Stimulated activated CD8-positive, alpha-beta memory T cell treated with anti-CD3 and anti-CD28 coated beads, Interleukin-2, amount 100 ng/mL, for 1 hour (primary cell): ENCODE data around the gene UBAC1.
"Not testable (repeated sequence)": the region's sequence is repeated elsewhere in the genome, so short reads cannot be mapped to it uniquely, and the experiment has no call there.

Experiments
- DNase-seq, 2 donors: peaks; one replicate each; pipeline ENCODE4 v3.0.0-alpha.2; 2020; ENCODE audit warnings: low read depth in 2 of 2

UBAC1 gene

DNA sequence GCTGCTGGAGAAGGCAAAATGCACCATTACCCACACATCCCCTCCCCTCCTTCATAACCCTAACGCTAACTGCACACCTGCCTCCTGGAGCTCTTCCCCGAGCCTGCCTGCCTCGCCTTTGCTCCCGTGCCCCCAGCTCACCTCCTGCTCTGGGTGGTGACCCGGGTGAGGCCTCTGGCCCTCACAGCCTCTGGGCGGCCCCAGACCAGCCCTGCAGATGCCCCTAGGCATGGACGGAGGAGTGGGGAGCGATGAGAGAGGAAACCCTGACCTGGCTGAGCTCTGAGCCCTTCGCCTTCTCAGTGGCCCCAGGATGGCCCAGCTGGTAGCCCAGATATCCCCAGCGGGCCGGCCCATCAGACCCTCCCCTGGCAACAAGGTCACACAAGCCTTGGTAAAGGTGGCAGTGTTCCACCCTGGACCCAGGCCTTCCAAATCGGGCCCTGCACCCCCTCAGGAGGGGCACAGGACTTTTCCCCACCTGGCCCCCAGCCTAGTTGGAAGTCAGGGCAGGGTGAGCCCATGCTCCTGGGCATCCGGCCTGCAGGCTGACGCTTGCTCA is 39.3 kb downstream of the UBAC1 start:
- DNase-seq: no peak

DNA sequence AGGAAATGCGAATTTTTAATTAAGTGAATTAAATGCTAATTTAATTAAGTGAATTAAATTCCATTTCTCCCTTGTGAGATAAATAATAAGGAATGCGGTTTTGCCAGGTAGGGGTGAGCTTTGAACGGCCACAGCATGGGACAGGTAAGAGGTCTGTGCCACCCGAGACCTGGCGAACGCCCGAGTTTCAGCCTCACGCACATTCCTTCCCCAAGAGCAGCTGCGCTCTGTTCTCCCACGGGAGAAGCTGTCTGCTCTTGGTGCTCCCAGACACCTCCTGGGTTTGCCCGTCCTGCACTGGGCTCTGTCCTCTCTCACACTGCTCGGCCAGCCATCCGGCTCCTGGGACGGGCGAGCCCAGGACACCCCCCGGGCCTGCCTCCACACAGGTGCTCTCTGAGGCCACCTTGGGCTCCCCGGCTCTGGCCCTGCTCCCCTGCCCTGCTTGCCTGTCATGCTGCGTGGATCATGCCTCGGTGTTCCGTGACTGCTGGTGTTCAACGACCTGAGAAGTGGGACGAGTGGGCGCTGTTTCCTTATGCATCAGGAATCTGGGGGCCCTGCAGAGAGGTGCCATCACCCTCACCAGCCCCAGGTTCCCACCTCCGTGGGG is 40.1 kb downstream of the UBAC1 start:
- no peak for DNase-seq

DNA sequence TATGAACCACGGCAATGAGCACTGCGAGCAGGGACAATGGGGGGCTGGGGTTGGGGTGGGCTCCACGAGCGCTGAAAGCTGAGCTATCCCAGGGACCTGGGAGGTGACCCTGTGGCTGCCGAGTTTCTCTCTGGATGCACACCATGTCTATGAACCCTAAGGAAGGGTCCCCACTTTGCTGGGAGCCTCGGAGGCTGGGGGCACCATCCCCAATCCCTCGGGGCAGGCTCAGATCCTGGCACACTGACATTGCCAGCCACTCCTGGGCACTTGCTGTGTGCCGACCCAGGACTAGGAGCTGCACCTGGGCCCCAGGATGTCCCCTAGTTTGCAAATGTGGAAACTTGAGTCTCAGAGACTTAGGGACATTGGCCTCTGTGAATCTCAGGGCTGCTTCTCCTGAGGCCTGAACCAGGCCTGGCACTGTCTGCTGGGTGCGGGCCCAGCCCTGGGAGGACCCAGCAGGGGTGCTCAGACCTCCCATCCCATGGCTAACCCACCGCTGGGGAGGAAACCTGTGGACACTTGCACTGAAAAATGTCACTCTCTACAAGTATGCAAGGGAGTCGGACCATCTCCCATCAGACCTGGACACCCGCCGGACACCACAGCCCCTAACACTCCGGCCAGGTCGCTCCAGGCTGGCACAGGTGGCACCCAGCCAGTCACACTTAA is 40.8 kb downstream of the UBAC1 start:
- no peak for DNase-seq

DNA sequence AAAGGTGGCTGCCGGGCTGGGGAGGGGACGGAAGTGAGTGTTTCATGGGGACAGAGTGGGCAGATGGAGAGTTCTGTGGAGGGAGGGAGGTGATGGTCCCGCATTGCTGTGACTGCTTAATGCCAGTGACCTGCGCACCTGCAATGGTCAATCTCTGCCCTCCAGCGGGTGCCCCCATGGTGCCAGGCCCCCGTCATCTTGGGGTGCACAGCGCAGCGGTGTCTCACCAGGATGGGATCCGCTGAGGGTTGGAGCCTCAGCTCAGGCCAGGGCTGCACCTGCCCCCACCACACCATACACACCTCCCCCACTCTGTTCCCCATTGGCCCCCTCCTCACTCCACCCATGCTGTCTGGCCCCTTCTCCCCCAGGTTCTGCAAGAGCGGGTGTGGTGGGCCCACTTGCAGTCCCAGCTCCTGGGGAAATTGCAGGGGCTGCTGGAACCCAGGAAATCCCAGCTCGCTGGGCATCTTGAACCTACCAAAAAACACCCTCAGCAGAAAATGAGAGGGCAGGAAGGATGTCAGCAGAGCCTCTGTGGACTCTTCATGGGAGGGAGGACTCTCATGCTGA is 41.8 kb downstream of the UBAC1 start:
- DNase-seq: no peak

DNA sequence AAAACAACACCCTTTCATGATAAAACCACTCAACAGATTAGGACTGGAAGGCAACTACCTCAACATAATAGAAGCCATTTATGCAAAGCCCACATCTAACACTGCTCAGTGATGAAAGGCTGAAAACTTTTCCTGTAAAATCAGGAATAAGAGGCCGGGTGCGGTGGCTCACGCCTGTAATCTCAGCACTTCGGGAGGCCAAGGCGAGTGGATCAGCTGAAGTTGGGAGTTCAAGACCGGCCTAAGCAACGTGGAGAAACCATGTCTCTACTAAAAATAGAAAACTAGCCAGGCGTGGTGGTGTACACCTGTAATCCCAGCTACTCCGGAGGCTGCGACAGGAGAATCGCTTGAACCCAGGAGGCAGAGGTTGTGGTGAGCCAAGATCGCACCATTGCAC is 44.9 kb downstream of the UBAC1 start:
- not testable (repeated sequence) for DNase-seq

DNA sequence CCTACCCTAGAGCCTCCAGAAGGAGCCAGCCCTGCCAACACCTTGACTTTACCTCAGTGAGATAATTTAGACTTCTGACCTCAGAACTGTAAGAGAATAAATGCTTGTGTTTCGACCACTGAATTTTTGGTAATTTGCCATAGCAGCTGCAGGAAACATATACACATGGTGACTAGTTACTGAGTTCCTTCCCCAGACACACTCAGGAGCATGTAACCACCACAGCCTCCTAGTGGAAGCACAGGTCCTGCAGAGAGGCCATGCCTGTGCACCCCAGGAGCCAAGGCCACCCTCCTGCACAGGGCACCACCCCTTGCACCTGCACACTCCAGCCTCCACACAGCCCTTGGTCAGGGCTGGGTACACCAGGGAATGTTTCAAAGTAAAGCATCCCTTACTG is 46.3 kb downstream of the UBAC1 start:
- no peak for DNase-seq

DNA sequence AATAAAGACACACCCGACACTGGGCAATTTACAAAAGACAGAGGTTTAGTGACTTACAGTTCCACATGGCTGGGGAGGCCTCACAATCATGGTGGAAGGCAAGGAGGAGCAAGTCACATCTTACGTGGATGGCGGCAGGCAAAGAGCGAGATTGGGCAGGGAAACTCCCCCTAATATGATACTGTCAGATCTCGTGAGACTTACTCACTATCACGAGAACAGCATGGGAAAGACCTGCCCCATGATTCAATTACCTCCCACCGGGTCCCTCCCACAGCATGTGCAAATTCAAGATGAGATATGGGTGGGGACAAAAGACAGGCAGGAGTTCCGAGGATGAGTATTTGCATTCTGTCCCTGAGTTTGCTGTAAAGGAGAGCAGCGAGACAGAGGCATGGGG is 49.9 kb downstream of the UBAC1 start:
- DNase-seq: not testable (repeated sequence)

DNA sequence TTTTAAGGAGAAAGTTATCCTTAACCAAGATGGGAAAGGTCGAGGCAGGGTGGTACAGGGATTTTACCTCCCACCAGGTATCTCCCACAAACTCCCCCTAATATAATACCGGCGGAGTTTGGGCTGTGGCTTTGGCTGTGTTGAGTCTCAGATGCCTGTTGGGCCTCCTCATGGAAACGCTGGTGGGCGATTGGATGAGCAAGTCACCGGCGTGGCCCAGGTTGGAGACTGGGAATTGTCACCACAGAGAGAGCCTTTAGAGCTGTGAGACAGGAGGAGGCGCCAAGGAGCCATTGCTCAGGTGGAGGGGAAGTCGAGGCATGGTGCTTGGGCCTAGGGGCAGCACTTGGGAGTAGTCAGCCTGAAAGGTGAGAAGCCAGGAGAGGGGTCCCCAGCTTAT is 50.4 kb downstream of the UBAC1 start:
- no peak for DNase-seq

DNA sequence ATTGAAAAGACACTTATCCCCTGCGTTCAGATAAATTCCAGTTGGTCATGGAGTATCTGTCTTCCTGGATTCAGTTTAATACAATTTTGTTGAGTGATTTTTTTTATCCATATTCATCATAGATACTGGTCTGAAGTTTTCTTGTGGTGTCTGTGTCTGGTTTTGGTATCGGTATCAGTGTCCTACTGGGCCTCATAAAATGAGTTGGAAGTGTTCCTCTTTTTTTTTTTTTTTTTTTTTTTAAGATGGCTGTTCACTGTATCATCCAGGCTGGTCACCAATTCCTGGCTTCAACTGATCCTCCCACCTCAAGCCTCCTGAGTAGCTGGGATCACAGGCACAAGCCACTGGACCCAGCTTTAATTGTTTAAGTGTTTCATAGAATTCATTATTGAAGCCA is 51.0 kb downstream of the UBAC1 start:
- no peak for DNase-seq

DNA sequence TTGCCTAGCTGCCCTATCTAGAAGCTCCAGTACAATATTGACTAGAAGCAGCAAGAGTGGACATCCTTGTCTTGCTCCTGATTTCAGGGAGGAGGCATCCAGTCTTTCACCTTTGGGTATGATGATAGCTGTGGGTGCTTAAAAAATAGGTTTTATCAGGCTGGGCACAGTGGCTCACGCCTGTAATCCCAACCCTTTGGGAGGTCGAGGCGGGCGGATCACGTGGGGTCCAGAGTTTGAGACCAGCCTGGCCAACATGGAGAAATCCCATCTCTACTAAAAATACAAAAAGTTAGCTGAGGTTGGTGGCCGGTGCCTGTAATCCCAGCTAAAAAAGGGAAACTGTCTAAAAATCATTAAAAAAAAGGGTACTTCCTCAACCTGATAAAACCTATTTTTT is 51.8 kb downstream of the UBAC1 start:
- DNase-seq: no peak

DNA sequence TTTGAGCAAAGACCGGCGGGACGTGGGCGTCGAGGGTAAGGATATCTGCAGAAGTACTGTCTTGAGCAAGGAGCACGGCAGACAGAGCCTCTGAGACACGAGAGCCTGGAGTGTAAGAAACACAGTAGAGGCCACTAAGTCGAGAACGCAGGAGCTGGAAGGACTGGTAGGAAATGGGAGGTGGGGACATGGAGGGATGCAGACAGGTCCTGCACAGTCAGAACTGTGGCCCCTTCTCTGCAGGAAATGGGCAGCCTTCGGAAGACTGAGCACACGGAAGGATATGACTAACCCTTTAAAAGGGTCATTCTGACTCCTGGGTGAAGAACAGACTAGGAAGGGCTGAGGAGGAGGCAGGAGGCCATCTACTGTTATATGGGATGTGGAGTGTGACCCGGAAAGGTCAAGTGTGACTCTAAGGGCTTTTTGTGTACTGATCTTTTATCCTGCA is 52.4 kb downstream of the UBAC1 start:
- DNase-seq: no peak

DNA sequence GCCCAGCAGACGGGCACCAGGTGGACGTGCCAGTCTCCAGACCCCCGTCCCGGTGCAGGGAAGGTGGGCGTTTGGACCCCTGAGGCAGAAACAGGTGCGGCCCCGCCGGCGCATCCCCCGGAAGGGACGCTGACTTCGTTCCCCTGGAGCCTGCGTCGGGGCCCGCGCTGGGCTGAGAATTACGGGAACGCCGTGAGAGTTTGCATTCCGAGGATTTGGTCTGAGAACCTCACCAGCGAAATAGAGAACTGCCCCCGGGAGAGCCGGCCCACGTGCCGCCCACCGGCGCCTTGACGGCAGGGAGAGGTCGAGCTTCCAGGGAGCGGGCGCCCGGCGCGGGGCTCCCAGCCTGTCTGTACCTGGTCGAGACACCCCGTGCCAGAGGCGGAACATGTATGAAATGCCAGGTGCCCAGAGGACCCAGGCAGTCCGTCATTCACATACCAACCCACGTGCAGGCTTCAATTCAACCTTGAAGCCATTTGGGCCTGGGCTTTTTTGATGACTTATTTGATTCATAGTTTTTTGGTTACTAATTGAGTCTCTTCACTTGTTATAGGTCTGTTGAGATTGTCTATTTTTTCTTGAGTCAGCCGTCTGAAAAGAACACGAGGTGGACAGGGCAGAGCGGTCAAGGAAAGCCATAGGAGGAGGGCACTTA is 53.0 kb downstream of the UBAC1 start:
- no peak for DNase-seq

DNA sequence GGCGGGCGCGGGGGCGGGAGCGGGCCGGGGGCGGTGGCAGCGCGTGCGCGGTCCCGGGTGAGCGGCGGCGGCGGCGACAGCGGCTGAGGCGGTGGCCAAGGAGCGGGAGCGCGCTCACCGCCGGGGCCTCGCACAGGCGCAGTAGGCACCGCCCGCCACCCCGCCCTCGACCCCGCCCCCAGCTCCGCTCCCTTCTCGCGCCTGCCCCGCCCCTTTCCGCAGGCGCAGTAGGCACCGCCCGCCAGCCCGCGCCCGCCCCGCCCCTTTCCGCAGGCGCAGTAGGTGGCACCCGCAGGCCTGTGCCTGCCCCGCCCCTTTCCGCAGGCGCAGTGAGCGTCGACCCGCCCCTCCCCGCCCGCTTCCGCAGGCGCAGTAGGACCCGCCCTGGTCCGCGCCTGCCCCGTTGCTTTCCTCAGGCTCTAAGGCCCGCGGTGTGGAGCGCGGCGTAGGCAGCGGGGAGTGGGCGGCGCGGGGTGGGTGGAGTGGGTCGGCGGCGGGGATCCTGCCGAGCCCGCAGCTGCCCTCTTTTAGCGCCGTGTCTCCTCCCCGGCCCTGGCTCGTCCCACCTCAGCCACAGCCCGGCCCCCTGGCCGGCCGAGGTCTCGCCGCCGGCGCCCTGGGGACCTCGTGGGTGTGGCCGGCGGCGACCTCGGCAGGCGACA is 53.6 kb downstream of the UBAC1 start, which contains the start of gene CAMSAP1:
Gene CAMSAP1 (minus strand): TSS at position 116 of the 662 bp plus-strand sequence. CDS start 387 bp downstream, outside the sequence.
- peak; percentile 93 to 95 for DNase-seq

DNA sequence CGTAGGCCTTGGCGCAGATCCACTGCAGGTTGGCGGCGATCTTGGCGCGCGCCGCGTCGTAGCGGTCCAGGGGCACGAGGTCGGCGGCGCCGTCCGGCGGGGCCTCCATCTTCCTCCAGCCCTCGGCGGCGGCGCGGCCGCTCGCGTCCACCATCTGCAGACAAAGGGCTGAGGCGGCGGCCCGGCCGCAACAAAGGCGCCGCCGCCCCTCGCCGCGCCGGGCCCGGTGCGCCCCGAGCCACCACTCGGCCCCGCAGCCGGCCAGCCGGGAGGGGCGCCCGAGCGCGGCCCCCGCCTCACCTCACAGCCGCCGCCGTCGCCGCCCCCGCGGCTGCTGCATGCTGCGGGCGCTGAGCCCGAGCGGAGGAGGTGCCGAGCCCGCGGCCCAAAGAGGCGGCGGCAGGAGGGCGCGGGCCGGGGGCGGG is 54.2 kb downstream of the UBAC1 start:
- no peak for DNase-seq

DNA sequence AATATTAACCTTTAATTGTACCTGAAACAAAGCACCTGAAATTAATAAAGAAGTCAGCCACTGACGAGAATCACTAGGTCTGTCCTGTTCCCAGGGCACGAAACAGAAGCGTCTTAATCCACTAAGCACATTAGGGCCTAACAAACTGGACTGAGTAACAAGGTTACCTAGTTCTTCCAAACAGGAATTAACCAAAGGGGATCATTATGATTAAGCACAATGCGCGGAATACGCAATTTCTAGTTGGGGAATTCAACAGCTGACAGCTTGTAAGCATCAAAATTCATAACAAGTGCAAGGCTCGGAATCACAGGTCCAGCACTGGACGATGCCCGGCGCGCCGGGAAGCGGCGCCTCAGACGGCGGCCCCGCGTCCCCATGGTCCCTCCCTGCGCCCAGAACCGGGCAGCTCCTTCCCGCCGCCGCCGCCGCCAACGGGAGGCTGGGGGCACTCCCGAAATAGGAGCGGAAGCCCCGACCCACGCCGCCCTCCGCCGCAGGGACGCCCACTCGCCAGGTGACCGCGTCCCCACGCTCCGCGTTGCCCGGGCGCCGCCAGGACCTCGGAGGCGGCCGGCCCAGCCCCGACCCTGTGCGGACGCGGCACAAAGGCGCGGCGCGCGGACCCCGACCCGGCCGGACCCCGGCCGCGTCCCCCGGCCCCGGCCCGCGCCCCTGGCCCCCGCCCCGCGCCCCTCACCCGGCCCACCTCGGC is 54.7 kb downstream of the UBAC1 start:
- no peak for DNase-seq

DNA sequence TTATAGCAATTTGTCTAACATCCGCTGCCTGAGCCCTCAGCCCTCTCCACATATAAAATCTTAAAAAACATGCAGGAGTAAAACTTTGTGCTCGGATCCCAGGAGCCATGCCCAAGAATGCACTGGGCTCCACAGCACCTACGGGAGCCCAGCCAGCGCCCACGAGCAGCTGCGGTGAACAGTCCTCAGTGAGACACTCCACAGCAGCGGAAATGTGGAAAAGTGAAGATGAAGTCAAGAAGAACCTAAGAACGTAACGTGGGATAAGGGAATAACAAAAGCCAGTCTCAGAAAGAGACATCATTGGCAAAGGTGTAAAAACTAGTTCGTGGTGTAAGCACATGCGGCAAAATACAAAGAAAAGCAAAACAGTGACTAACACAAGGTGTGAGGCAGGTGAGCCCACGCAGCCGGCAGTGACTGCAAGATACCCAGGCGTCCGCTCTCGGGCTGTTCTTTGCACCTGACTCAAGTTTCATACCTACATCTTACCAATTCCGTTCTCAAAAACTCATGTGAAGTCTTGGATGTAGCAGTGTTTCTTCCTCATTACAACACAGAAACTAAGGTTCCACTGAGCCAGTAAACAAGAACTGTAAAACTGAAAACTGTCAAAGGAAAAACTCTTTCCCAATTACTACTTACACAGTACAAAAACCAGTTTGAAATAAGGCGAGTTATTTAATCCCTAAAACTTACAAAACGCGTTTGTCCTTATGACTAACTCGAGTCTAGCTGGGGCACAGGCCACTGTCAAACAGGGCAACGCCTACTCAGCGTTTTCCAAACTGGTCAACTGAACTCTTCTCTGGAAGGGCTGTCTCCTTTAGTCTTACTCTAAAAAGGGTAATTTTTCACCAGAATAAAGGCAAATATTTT is 55.6 kb downstream of the UBAC1 start:
- DNase-seq: no peak

DNA sequence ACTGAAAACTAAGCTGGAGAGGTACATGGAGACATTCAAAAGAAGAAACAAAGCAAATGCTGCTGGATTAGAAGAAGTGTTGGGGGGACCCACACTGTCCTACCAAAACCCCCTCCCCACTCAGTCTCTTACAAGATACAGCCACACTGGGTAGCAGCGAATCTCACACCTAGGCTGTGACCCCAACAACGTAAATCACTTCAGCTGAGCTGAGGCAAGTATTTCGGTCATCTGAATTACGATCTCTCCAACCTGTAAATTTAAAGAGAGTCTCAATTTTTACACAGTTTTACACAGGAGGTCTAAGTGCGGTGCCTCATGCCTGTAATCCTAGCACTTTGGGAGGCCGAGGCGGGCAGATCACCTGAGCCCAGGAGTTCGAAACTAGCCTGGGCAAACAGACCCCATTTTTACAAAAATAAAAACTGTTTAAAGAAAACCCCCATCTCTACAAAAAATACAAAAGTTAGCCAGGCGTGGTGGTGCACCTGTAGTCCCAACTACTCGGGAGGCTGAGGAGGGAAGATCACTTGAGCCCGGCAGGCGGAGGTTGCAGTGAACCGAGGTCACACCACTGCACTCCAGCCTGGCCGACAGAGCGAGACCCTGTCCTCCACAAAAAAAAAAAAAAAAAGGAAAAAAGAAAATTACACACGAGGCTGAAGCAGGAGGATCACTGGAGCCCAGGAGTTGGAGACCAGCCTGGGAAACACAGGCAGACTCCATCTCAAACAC is 57.2 kb downstream of the UBAC1 start:
- no peak for DNase-seq

DNA sequence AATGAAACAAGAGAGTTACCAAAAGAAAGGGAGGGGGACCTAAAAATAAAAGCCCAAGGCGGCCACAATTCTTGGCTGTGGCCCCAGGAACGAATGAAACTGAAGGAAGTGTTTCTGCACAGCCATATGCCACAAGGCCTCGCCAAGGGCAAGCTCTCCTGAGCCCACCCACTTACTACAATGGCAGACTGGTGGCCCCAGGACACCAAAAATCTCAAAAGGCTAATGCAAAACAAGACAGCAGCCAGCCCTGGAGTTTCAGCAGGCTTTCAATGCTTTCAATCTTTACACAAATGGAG is 57.9 kb downstream of the UBAC1 start:
- DNase-seq: no peak

DNA sequence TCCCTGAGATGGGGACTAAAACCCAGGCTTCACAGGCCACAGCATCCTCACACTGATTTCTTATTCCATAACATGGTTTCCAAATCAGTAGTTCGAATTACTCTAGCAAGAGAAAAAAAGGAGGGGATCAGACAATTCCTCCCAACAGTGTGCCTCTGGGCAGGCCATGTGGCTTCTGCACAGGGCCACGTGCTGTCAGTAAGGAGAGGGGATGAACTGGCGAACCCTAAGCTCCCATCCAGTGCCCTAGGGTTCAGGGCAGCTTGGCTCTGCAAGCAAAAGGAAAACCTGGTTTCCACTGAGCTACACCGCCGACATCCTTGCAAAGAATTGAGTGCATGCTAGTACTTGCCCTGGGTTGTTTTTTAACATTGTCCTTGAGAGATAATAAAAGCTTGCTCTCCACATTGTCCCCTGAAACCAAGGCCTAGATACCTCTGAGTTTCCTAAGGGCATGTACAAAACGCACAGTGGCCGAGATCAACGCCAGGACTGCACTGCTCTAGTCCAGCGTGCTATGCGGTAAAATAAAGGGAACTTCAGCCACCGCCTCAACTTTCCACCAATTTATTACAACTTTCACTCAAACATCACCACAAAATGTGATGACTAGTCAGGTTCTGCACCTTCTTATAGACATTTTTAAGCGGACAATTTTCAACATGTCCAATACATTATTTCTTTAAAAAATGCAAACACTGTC is 58.4 kb downstream of the UBAC1 start:
- DNase-seq: no peak
